Measurements from ENCODE around the gene EHMT2. TPM values are rescaled to one million over a fixed set of nuclear protein-coding genes. Genes with fewer than 3 reads are reported as not detected.
"Not testable (repeated sequence)": the region's sequence is repeated elsewhere in the genome, so short reads cannot be mapped to it uniquely, and the experiment has no call there.

The EHMT2 gene
- total RNA-seq, 1 experiment from 2014 or later, result 98.5 TPM

GRCh38 chr6:31915351-31915750, 17.9 kb upstream of the EHMT2 start:
- DNase-seq (ENCODE audit: low spot score), result no peak

- no peak for DNase-seq (ENCODE audit: low spot score)
These were observed 14.5 kb upstream of the EHMT2 start for GRCh38 chr6:31911826-31912585.

- DNase-seq (ENCODE audit: low spot score), result not testable (repeated sequence)
These were observed 11.8 kb upstream of the EHMT2 start for GRCh38 chr6:31909298-31909697.

DNA sequence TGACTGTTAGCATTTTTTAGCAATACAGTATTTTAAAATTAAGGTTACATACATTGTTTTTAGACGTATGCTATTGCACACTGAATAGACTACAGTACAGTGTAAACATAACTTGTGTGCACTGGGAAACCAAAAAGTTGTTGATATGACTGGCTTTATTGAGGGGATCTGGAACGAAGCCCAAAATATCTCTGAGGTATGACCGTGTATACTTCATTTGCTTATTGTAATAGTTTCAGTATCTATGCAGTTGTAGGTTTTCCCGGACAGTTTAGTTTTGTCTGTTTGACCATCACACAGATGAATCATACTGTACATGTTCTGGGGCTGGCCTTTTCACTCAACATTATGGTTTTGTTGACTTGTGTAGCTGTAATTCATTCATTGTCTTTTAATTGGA, 11.3 kb upstream of the EHMT2 start:
- DNase-seq (ENCODE audit: low spot score), result no peak

DNA sequence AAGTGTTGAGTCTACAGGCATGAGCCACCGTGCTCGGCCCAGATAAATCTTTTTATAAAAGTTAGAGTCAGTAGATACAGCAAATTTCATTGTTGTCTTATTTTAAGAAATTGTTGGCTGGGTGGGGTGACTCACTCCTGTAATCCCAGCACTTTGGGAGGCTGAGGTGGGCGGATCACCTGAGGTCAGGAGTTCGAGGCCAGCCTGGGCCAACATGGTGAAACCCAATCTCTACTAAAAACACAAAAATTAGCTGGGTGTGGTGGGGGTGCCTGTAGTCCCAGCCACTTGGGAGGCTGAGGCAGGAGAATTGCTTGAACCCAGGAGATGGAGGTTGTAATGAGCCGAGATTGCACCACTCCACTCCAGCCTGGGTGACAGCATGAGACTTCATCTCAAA, 10.8 kb upstream of the EHMT2 start:
- DNase-seq (ENCODE audit: low spot score), result not testable (repeated sequence)

GRCh38 chr6:31907158-31907813, 9.8 kb upstream of the EHMT2 start:
- DNase-seq (ENCODE audit: low spot score), result no peak

DNA sequence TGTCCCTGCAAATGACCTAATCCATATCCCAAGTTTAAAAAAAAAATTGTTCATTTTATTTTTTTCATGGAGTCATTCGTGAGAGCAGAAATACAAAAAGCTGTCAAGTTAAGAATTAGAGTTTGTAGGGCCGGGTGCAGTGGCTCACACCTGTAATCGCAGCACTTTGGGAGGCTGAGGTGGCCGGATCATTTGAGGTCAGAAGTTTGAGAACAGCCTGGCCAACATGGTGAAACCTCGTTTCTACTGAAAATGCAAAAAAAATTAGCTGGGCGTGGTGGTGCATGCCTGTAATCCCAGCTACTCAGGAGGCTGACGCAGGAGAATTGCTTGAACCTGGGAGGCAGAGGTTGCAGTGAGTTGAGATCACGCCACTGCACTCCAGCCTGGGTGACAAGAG, 9.2 kb upstream of the EHMT2 start:
- DNase-seq (ENCODE audit: low spot score), result not testable (repeated sequence)

GRCh38 chr6:31906122-31906521, 8.6 kb upstream of the EHMT2 start:
- DNase-seq (ENCODE audit: low spot score), result no peak

GRCh38 chr6:31905041-31905440, 7.5 kb upstream of the EHMT2 start:
- no peak for DNase-seq (ENCODE audit: low spot score)

DNA sequence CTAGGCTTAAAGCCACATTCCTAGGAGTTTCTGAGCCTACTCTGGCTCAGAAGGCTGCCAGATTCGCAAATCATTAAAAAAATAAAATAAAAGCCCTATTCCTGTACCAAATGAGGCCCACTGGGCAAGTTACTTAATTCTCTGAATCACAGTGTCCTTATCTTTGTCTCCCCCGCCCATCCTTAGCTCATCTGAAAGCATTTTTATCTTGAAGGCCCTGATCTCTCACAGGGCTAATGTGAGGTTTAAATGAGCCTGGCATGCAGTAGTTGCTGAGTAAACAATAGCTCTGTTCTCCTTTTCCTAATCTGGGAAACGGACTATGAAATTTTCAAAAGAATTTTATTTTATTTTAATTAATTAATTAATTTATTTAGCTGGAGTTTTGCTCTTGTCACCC, 6.5 kb upstream of the EHMT2 start:
- DNase-seq (ENCODE audit: low spot score), result no peak

- DNase-seq (ENCODE audit: low spot score), result peak; percentile 91
These were observed 4.6 kb upstream of the EHMT2 start, which contains the start of gene ZBTB12 for GRCh38 chr6:31901953-31902643. TSS of gene ZBTB12 (minus strand) at chr6:31902086. CDS start at chr6:31901305, 781 bp downstream.

- peak; percentile 53 for DNase-seq (ENCODE audit: low spot score)
These were observed 4.0 kb upstream of the EHMT2 start for GRCh38 chr6:31901415-31901952.

- DNase-seq (ENCODE audit: low spot score), result peak; percentile 55
These were observed 3.5 kb upstream of the EHMT2 start for GRCh38 chr6:31900917-31901414.

DNA sequence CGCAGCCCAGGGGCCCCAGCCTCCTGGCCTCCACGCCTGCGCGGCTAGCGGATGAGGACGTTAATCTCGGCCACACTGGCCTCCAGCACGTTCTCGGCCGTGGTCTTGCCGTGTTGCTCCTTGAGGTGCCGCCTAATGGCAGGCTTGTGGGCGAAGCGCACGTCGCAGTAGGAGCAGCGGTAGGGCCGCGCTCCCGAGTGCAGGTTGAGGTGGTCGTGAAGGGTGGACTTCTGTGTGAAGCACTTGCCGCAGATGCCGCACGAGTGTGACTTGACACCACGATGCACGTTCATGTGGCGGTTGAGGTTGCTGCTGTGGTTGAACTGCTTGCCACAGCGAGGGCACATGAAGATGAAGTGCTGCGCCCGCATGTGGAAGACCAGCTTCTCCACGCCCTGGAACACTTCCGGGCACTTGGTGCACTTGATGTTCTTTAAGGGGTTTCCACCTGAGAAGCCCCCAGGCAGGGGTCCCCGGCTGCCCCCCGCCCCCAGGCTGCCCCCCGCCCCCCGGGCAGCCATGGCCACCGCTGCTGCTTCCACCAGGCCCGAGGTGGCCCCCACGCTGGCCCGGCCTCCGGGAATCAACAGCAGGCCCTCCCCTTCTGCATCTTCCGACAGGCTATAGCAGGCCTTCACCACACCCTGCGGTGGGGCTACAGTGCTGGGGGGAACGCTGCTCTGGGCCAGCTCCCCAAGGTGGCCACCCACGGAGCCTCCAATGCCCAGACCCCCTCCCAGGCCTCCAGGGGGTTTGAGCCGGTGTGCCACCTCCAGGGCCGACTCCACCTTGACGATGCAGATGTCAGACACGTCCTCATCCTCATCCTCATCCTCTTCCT, 2.6 kb upstream of the EHMT2 start:
- DNase-seq (ENCODE audit: low spot score), result no peak

GRCh38 chr6:31899215-31899614, 1.7 kb upstream of the EHMT2 start:
- DNase-seq (ENCODE audit: low spot score), result no peak

GRCh38 chr6:31898383-31899011, 999 bp upstream of the EHMT2 start:
- DNase-seq (ENCODE audit: low spot score), result peak; percentile 76

DNA sequence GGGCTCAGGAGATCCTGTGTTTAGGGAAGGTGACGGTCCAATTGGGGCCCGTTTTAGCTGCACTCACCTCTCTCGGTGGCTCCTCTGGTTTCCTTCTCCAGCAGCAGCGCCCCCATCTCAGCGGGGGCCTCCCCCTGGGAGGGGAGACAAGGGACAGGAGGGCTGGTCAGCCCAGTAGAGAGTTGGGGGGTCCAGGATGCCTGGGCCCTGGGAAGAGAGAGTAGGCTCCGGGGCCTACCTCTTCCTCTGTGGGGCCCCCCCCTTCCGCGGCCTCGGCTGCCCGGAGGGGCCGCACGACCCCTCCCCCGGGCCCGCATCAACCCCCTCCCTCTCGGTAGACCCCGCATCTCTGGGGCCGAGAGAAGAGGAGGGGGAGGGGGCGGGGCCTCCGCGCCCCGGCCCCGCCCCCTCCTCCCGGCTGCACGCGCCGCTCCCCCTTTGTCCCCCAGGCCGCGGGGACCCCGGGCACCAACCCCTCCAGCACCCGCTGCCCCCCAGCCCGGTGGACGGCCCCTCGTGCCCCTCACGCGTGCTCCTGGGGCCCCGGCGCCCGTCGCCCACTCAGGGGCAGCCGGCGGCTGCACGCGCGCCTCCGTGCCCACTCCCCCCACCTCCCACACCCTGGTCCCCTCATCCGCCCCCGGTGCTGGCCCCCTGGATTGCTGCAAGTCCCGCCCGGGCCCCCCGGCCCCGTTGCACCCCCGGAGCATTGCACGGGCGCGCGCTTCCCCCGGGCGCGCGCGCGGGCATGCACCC, 464 bp downstream of the EHMT2 start:
- DNase-seq (ENCODE audit: low spot score), result no peak

DNA sequence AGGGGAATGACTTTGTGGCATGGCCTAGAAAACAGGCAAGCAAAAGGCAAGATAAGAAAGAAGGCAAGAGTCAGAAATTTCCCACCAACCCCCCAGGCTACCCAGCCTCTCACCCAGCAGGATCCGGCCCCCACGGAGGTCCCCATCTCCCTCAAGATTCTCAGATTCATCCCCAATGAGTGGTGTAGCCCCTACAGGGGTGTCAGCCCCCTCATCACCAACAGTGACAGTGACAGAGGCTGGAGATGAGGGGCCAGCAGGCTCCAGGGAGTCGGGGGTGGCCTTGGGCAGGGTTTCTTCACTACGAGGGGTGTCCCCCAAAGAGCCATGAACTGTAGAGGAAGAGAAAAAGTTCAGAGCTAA, 1.0 kb downstream of the EHMT2 start:
- no peak for DNase-seq (ENCODE audit: low spot score)

DNA sequence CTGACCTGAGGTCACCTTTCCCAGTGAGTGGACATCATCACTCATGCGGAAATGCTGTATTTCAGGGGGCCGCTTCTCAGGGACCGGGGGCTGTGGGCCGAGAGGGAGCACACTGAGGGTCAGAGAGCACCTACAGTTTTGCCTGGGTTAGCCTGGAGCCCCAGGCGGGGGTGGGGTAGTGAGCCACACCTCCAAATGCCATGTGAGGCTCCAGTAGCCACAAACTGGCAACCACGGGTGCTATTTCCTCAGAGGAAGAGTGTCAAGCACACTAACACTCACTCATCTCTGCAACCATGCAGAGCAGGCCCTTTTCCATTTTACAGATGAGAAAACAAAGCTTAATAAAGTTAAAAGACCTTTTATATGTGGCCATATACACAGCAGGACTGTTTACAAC, 4.7 kb downstream of the EHMT2 start:
- no peak for DNase-seq (ENCODE audit: low spot score)

Measured in HT-29 (cell line).